Activated CD8-positive, alpha-beta memory T cell treated with anti-CD3 and anti-CD28 coated beads, Interleukin-2, amount 50 U/mL, for 24 hours (primary cell): ENCODE measurements around the gene KCND2.
"Not testable (repeated sequence)": the region's sequence is repeated elsewhere in the genome, so short reads cannot be mapped to it uniquely, and the experiment has no call there.

Experiments used
- DNase-seq: peaks from one replicate; pipeline ENCODE4 v3.0.0-alpha.2; 2020; ENCODE audit errors: extremely low read depth

KCND2 gene

GRCh38 chr7:120587243-120587642 is 314.3 kb downstream of the KCND2 start:
- no peak for DNase-seq

GRCh38 chr7:120588416-120588815 is 315.4 kb downstream of the KCND2 start:
- no peak for DNase-seq

GRCh38 chr7:120588862-120589261 is 315.9 kb downstream of the KCND2 start:
- DNase-seq, result no peak

- DNase-seq, result no peak
Measured at GRCh38 chr7:120600607-120601006, 327.6 kb downstream of the KCND2 start.

GRCh38 chr7:120603366-120603765 is 330.4 kb downstream of the KCND2 start:
- no peak for DNase-seq

GRCh38 chr7:120609136-120609753 is 336.3 kb downstream of the KCND2 start:
- no peak for DNase-seq

GRCh38 chr7:120611975-120612374 is 339.0 kb downstream of the KCND2 start:
- no peak for DNase-seq

GRCh38 chr7:120615703-120616102 is 342.7 kb downstream of the KCND2 start:
- DNase-seq, result no peak

GRCh38 chr7:120617275-120617674 is 344.3 kb downstream of the KCND2 start:
- DNase-seq, result no peak

GRCh38 chr7:120628251-120628650 is 355.3 kb downstream of the KCND2 start:
- no peak for DNase-seq

GRCh38 chr7:120639884-120640283 is 366.9 kb downstream of the KCND2 start:
- no peak for DNase-seq

- DNase-seq, result no peak
Measured at GRCh38 chr7:120645966-120646365, 373.0 kb downstream of the KCND2 start.

GRCh38 chr7:120654241-120654640 is 381.3 kb downstream of the KCND2 start:
- DNase-seq, result no peak

GRCh38 chr7:120658516-120658915 is 385.5 kb downstream of the KCND2 start:
- no peak for DNase-seq

- DNase-seq, result no peak
Measured at GRCh38 chr7:120662291-120662690, 389.3 kb downstream of the KCND2 start.

GRCh38 chr7:120665068-120665467 is 392.1 kb downstream of the KCND2 start:
- no peak for DNase-seq

GRCh38 chr7:120675076-120675475 is 402.1 kb downstream of the KCND2 start:
- DNase-seq, result no peak

- DNase-seq, result no peak
Measured at GRCh38 chr7:120677535-120677934, 404.6 kb downstream of the KCND2 start.

GRCh38 chr7:120680985-120681384 is 408.0 kb downstream of the KCND2 start:
- no peak for DNase-seq

- DNase-seq, result no peak
Measured at GRCh38 chr7:120684463-120684862, 411.5 kb downstream of the KCND2 start.

GRCh38 chr7:120691915-120692314 is 418.9 kb downstream of the KCND2 start:
- DNase-seq, result no peak

GRCh38 chr7:120695848-120696247 is 422.9 kb downstream of the KCND2 start:
- DNase-seq, result no peak

- no peak for DNase-seq
Measured at GRCh38 chr7:120700796-120701195, 427.8 kb downstream of the KCND2 start.

- not testable (repeated sequence) for DNase-seq
Measured at GRCh38 chr7:120702408-120702807, 429.4 kb downstream of the KCND2 start.
